GM21529 (cell line): ENCODE measurements around the gene NACA2.
"Not testable (repeated sequence)": the region's sequence is repeated elsewhere in the genome, so short reads cannot be mapped to it uniquely, and the experiment has no call there.

ENCODE experiments used
- ATAC-seq: cut with Tn5 transposase; IDR thresholded peaks from one replicate; pipeline ENCODE4 v1.9.1; 2021; ENCODE audit not compliant: unreplicated experiment

The NACA2 gene

DNA sequence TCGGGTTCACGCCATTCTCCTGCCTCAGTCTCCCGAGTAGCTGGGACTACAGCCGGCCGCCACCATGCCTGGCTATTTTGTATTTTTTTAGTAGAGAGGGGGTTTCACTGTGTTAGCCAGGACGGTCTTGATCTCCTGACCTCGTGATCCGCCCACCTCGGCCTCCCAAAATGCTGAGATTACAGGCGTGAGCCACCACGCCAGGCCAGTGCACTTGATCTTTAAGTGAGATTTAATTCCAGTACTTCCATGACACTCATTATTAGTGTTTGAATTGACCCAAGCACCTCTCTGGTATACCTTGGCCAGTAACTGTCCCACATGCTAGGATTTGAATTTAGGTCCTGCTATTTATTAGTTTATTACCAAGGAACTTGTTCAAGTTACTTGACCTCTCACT lies 38.5 kb downstream of the NACA2 start:
- not testable (repeated sequence) for ATAC-seq

GRCh38 chr17:61551255-61551742 lies 39.7 kb downstream of the NACA2 start:
- no peak for ATAC-seq

DNA sequence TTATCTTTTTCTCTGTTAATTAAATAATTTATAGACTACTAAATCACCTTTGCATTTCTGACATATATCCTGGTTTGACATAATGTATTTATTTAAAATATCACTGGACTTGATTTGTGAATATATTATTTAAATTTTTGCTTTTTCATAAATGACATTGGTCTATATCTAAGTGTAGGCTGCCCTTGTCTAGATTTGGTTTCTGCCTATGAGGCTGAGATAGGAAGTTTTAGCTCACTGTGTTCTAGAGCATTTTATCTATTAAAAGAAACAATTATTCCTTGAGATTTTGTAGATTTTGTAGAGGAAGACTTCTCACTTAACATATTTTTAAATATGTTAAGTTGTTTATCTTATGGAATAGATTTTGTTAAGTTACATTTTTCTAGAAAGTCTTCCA lies 43.9 kb downstream of the NACA2 start:
- no peak for ATAC-seq

DNA sequence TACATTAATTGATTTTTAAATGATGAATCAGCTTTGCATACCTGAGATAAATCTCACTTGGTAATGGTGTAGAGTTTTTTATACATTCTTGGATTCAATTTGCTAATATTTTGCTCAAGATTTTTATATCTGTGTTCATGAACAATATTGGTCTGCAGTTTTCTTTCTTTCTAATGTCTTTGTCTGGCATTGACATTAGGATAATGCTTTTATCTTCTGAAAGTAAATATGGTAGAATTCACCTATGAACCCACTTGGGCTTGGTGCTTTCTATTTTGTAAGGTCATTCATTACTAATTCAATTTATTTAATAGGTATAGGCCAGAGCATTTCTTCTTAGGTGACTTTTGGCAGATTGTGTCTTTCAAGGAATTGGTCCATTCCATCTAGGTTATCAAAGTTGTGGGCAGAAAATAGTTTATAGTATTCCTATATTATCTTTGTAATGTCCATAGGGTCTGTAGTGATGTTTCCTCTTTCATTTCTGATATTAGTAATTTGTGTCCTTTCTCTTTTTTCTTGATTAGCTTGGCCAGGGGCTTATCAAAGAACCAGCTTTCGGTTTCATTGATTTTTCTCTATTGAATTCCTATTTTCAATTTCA lies 45.6 kb downstream of the NACA2 start:
- ATAC-seq, result no peak

DNA sequence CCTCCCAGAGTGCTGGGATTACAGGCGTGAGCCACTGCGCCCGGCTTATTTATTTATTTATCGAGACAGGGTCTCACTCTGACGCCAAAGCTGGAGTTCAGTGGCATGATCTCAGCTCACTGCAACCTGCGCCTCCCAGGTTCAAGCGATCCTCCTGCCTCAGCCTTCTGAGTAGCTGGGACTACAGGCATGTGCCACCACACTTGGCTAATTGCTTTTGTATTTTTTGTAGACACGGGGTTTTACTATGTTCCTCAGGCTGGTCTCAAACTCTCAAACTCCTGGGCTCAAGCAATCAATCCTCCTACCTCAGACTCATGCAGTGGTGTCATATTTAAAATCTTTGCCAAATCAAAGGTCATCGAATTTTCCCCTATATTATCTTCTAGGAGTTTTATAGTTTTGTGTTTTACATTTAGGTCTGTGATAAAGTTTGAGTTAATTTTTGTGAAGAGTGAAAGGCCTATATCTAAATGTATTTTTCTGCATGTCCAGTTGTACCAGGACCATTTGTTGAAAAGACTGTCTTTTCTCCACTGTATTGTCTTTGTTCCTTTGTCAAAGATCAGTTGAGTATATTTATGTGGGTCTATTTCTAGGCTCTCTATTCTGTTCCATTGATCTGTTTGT lies 47.1 kb downstream of the NACA2 start:
- no peak for ATAC-seq

- no peak for ATAC-seq
Observed at GRCh38 chr17:61542027-61542426, 49.0 kb downstream of the NACA2 start.

GRCh38 chr17:61540874-61541273 lies 50.1 kb downstream of the NACA2 start:
- no peak for ATAC-seq
